Stimulated activated effector memory CD8-positive, alpha-beta T cell treated with anti-CD3 and anti-CD28 coated beads, Interleukin-12 subunit alpha, Interleukin-12 subunit beta, amount 100 ng/mL, for 72 hours (primary cell): ENCODE measurements around the gene KLK15.

Source experiments
- ATAC-seq: fragments of 150-1000 bp; cut with Tn5 transposase; 2 replicates; pipeline ENCODE4 v1.10.0; 2021
- DNase-seq, 2 donors: peaks; one replicate each; pipeline ENCODE4 v3.0.0; 2021 to 2022; ENCODE audit warnings: low spot score in 2 of 2
- H3K27ac Mint-ChIP-seq: one replicate; pipeline ENCODE4 v1.8.0; 2022; ENCODE audit warnings: mild to moderate bottlenecking, mixed read lengths
- H3K36me3 Mint-ChIP-seq: one replicate; pipeline ENCODE4 v1.8.0; 2022; ENCODE audit warnings: mild to moderate bottlenecking, mixed read lengths
- H3K4me1 Mint-ChIP-seq: one replicate; pipeline ENCODE4 v1.8.0; 2022; ENCODE audit warnings: mixed read lengths
- H3K4me3 Mint-ChIP-seq: one replicate; pipeline ENCODE4 v1.8.0; 2022; ENCODE audit warnings: mild to moderate bottlenecking, mixed read lengths
- H3K9me3 Mint-ChIP-seq: one replicate; pipeline ENCODE4 v1.8.0; 2022; ENCODE audit warnings: mixed read lengths

Gene KLK15

GRCh38 chr19:50857366-50857765 lies 24.0 kb upstream of the KLK15 start:
- Mint-ChIP-seq H3K27ac (no peak overlapping the region), H3K36me3 (no peaks in the 10 kb centered on the region), H3K4me3 (no peak overlapping the region), H3K9me3 (peaks cover 3% of the 10 kb centered on the region), H3K4me1 (no peaks in the 10 kb centered on the region)
- ATAC-seq (no peak), DNase-seq (no peak)

DNA sequence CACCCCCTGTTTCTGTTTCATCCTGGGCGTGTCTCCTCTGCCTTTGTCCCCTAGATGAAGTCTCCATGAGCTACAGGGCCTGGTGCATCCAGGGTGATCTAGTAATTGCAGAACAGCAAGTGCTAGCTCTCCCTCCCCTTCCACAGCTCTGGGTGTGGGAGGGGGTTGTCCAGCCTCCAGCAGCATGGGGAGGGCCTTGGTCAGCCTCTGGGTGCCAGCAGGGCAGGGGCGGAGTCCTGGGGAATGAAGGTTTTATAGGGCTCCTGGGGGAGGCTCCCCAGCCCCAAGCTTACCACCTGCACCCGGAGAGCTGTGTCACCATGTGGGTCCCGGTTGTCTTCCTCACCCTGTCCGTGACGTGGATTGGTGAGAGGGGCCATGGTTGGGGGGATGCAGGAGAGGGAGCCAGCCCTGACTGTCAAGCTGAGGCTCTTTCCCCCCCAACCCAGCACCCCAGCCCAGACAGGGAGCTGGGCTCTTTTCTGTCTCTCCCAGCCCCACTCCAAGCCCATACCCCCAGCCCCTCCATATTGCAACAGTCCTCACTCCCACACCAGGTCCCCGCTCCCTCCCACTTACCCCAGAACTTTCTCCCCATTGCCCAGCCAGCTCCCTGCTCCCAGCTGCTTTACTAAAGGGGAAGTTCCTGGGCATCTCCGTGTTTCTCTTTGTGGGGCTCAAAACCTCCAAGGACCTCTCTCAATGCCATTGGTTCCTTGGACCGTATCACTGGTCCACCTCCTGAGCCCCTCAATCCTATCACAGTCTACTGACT lies 21.4 kb upstream of the KLK15 start, which contains the start of gene KLK3:
Gene KLK3 (plus strand): TSS at position 280 of the 775 bp plus-strand sequence. CDS start 41 bp downstream, at position 321.
- ATAC-seq (no peak), DNase-seq (no peak)
- H3K9me3 Mint-ChIP-seq = no peaks in the 10 kb centered on the region
- no peaks in the 10 kb centered on the region for H3K36me3 Mint-ChIP-seq
- H3K4me1 Mint-ChIP-seq = no peaks in the 10 kb centered on the region
- no peak within 1 kb of the TSS for H3K4me3 Mint-ChIP-seq
- H3K27ac Mint-ChIP-seq = peak within 1 kb of the TSS; percentile 32

DNA sequence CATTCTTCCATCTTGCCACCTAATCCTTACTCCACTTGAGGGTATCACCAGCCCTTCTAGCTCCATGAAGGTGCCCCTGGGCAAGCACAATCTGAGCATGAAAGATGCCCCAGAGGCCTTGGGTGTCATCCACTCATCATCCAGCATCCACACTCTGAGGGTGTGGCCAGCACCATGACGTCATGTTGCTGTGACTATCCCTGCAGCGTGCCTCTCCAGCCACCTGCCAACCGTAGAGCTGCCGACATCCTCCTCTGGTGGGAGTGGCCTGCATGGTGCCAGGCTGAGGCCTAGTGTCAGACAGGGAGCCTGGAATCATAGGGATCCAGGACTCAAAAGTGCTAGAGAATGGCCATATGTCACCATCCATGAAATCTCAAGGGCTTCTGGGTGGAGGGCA lies 18.2 kb upstream of the KLK15 start:
- H3K4me3 Mint-ChIP-seq = no peak overlapping the region
- ATAC-seq = no peak
- no peak for DNase-seq
- H3K27ac Mint-ChIP-seq = no peak overlapping the region
- H3K4me1 Mint-ChIP-seq = no peaks in the 10 kb centered on the region
- H3K9me3 Mint-ChIP-seq = no peaks in the 10 kb centered on the region
- H3K36me3 Mint-ChIP-seq = no peaks in the 10 kb centered on the region

DNA sequence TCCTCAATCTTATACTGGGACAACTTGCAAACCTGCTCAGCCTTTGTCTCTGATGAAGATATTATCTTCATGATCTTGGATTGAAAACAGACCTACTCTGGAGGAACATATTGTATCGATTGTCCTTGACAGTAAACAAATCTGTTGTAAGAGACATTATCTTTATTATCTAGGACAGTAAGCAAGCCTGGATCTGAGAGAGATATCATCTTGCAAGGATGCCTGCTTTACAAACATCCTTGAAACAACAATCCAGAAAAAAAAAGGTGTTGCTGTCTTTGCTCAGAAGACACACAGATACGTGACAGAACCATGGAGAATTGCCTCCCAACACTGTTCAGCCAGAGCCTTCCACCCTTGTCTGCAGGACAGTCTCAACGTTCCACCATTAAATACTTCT lies 17.4 kb upstream of the KLK15 start:
- Mint-ChIP-seq H3K36me3 (no peaks in the 10 kb centered on the region), H3K4me3 (no peak overlapping the region), H3K4me1 (no peaks in the 10 kb centered on the region), H3K9me3 (no peaks in the 10 kb centered on the region), H3K27ac (no peak overlapping the region)
- DNase-seq (no peak), ATAC-seq (no peak)

GRCh38 chr19:50844296-50844935 lies 11.0 kb upstream of the KLK15 start:
- Mint-ChIP-seq H3K4me3 (no peak overlapping the region), H3K36me3 (no peaks in the 10 kb centered on the region), H3K4me1 (no peaks in the 10 kb centered on the region), H3K9me3 (peaks cover 13% of the 10 kb centered on the region), H3K27ac (no peak overlapping the region)
- ATAC-seq (no peak), DNase-seq (no peak)

GRCh38 chr19:50843701-50844221 lies 10.4 kb upstream of the KLK15 start:
- H3K9me3 Mint-ChIP-seq = peaks cover 13% of the 10 kb centered on the region
- no peak for DNase-seq
- no peak overlapping the region for H3K4me3 Mint-ChIP-seq
- H3K27ac Mint-ChIP-seq = no peak overlapping the region
- no peaks in the 10 kb centered on the region for H3K36me3 Mint-ChIP-seq
- no peaks in the 10 kb centered on the region for H3K4me1 Mint-ChIP-seq
- ATAC-seq = no peak

DNA sequence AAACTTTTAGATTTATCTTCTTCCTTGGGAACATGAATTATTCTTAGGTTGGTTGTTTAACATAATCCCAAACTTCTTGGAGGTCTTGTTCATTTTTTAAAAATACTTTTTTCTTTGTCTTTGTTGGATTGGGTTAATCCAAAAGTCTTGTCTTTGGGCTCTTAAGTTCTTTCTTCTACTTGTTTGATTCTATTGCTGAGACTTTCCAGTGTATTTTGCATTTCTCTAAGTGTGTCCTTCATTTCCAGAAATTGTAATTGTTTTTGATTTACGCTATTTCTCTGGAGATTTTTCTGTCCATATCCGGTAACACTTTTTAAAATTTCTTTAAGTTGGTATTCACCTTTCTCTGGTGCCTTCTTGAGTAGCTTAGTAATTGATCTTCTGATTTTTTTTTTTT lies 9.8 kb upstream of the KLK15 start:
- H3K4me3 Mint-ChIP-seq = no peak overlapping the region
- no peaks in the 10 kb centered on the region for H3K4me1 Mint-ChIP-seq
- H3K36me3 Mint-ChIP-seq = no peaks in the 10 kb centered on the region
- ATAC-seq = no peak
- DNase-seq = no peak
- no peak overlapping the region for H3K27ac Mint-ChIP-seq
- H3K9me3 Mint-ChIP-seq = peaks cover 13% of the 10 kb centered on the region

DNA sequence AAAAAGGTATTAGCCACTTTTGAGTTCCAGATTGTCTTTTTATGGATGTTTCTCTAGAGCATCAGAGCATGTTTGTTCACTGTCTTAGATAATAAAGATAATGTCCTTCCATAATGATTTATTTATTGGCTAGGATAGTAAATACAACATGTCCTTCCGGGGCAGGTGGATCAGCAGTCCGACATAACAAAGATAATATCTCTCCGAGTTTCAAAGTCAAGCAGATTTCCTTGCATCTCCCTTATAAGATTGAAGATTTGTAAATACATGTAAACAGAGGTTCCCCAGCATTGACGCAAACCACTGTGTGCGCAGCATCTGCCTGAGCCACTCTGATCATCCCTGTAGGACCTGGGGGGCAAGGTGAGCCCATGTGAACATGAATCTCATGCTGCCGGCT lies 8.8 kb upstream of the KLK15 start:
- ATAC-seq (no peak), DNase-seq (no peak)
- Mint-ChIP-seq H3K36me3 (no peaks in the 10 kb centered on the region), H3K27ac (no peak overlapping the region), H3K4me3 (no peak overlapping the region), H3K9me3 (peaks cover 13% of the 10 kb centered on the region), H3K4me1 (peaks cover 3% of the 10 kb centered on the region)

DNA sequence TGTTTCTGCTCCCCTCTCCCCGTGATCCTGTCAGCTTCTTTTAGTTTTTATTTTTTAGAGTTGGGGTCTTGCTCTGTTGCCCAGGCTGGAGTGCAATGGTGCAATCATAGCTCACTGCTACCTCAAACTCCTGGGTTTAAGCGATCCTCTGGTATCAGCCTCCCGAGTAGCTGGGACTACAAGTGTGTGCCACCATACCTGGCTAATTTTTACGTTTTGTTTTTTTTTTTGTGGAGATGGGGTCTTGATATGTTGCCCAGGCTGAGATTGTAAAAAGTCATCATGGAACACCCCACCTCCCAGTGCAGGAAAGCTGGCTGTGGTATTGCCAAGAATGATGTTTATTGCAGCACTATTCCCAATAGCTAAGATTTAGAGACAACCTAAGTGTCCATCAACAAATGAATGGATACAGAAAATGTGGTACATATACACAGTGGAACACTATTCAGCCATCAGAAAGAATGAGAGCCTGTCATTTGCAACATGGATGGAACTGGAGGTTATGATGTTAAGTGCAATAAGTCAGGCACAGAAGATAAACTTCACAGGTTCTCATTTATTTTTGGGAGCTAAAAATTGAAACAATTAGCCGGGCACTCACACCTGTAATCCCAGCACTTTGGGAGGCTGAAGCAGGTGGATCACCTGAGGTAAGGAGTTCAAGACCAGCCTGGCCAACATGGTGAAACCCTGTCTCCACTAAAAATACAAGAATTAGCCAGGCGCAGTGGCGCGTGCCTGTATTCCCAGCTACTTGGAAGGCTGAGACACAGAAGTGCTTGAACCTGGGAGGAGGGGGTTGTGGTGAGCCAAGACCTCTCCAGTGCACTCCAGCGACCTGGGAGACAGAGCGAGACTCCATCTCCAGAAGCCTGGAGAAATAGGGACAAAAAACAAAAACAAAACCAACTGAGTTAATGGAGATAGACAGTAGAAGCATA lies 6.6 kb upstream of the KLK15 start:
- no peak overlapping the region for H3K4me3 Mint-ChIP-seq

GRCh38 chr19:50838239-50838638 lies 4.9 kb upstream of the KLK15 start:
- DNase-seq = no peak
- no peak overlapping the region for H3K4me3 Mint-ChIP-seq
- no peak overlapping the region for H3K27ac Mint-ChIP-seq
- H3K9me3 Mint-ChIP-seq = peaks cover 2% of the 10 kb centered on the region
- ATAC-seq = no peak
- H3K4me1 Mint-ChIP-seq = peaks cover 15% of the 10 kb centered on the region
- no peaks in the 10 kb centered on the region for H3K36me3 Mint-ChIP-seq

More for the DNA sequence above, 6.6 kb upstream of the KLK15 start:
- peaks cover 13% of the 10 kb centered on the region for H3K9me3 Mint-ChIP-seq
- H3K27ac Mint-ChIP-seq = no peak overlapping the region
- H3K36me3 Mint-ChIP-seq = no peaks in the 10 kb centered on the region
- ATAC-seq (no peak), DNase-seq (no peak)
- peaks cover 15% of the 10 kb centered on the region for H3K4me1 Mint-ChIP-seq

DNA sequence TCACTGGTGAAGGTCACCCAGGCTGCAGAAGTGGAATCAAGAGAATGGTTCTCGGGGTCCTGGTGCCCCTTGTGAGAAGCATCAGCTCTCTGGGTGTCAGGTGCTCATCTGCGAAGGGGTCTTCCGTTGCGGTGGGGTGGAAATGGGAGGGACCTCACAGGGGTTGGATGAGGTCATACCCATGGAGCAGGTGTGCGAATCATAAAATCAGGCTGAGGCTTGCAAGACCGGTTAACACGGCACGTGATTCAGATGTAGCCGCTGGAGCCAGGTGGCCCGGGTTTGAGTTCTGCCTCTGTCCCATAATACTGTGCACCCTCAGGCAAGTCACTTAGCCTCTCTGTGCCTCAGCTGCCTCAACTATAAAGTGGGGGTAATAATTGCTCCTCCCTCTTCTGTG lies 3.9 kb upstream of the KLK15 start:
- Mint-ChIP-seq H3K4me3 (peak overlapping the region; percentile 74), H3K27ac (no peak overlapping the region), H3K9me3 (no peaks in the 10 kb centered on the region), H3K36me3 (no peaks in the 10 kb centered on the region), H3K4me1 (peaks cover 15% of the 10 kb centered on the region)
- DNase-seq (no peak), ATAC-seq (no peak)

GRCh38 chr19:50836543-50837195 lies 3.3 kb upstream of the KLK15 start:
- Mint-ChIP-seq H3K9me3 (no peaks in the 10 kb centered on the region), H3K36me3 (no peaks in the 10 kb centered on the region), H3K4me3 (peak overlapping the region; percentile 74), H3K4me1 (peaks cover 15% of the 10 kb centered on the region), H3K27ac (peak overlapping the region; percentile 56)
- DNase-seq (no peak), ATAC-seq (no peak)

DNA sequence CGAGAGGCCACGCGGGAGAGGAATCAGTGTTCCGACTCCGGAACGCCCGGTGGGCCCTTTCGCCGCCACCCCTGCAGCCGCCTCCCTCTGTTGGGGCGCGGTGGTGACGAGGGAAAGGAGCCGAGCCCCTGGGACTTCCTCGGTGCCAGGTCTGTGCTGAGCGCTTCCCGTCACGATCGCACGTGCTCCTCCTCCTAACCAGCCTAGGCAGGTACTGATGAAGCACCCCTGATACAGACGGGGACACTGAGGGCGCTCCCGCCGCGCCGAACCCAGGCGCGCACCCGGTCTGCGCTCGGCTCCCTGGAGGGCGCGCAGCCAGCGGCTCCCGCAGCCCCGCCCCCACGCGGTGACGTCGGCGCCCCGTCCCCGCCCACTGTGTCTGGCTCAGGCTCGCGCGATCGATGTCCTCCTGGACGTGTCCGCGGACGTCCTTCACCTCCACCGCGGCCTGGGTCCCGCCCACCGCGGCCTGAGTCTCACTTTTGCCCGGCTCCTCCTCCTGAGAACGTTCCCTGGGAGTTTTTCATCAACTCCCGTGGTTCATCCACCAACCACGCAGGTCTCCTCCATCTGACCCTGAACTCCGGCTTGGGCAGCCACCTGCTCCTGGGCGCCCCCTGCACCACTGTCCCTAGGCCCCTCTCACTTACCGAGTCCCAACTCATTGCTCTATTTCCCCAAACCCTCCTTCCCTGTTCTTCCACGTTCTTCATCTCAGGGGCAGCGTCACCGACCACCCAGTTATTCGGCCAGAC lies 2.6 kb upstream of the KLK15 start:
- ATAC-seq = peak; percentile 88
- H3K9me3 Mint-ChIP-seq = no peaks in the 10 kb centered on the region
- peaks cover 15% of the 10 kb centered on the region for H3K4me1 Mint-ChIP-seq
- H3K4me3 Mint-ChIP-seq = peak overlapping the region; percentile 74
- peak; percentile 76 to 83 for DNase-seq
- no peaks in the 10 kb centered on the region for H3K36me3 Mint-ChIP-seq
- H3K27ac Mint-ChIP-seq = peak overlapping the region; percentile 56

DNA sequence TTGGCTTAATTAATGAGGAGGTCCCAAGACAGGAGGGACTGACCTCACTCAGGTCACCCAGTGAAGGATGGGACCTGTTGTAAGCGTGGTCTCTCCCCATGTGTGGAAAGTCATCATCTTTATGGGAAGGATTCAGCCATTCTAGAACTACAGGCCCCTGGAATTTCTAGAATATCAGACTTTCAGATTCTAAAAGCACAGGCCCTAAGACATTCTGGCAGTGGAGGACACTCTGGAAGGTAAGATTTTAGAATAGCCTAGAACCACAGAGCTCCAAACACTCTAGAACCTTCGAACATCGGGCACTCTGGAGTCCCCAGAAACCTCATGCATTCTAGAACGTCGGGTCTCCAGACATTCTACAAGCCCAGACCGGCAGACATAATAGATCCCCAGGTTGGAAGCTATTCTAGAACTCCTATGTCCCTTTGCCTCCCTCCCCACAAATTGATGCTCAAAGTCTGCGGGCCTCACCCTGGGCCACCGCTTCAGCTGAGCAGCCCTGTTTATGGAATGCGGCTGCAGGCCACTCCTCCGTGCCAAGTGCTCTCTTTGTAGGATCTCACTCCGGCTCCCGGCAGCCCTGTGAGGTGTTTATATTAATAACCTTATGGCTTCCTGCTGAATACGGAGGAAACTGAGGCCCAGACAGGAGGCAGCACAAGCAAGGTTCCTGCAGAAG lies 1.9 kb upstream of the KLK15 start:
- Mint-ChIP-seq H3K4me3 (peak overlapping the region; percentile 74), H3K9me3 (no peaks in the 10 kb centered on the region), H3K4me1 (peaks cover 15% of the 10 kb centered on the region), H3K36me3 (no peaks in the 10 kb centered on the region), H3K27ac (no peak overlapping the region)
- DNase-seq = no peak
- ATAC-seq = no peak
